Measurements from ENCODE around the gene KLHL29. TPM values are rescaled to one million over a fixed set of nuclear protein-coding genes. Genes with fewer than 3 reads are reported as not detected.

Gene KLHL29
- polyA plus RNA-seq, 1 donor from 2014 or later, result 42.4 TPM

GRCh38 chr2:23524261-23524706 is 139.3 kb downstream of the KLHL29 start:
- H4K20me1 ChIP-seq (ENCODE audit: insufficient read depth), result peaks cover 11% of the 10 kb centered on the region
- no peaks in the 10 kb centered on the region for H3K79me2 ChIP-seq (replicated peaks; ENCODE audit: insufficient read depth, low read length)
- TF ChIP-seq EP300 (conservative IDR thresholded peaks at IDR 0.05; ENCODE audit: poor library complexity, severe bottlenecking), result no peak
- no peak for TF ChIP-seq TAF1 (IDR thresholded peaks at IDR 0.05; ENCODE audit: low read depth)
- no peak for TF ChIP-seq RAD21 (conservative IDR thresholded peaks at IDR 0.05)
- no peak for TF ChIP-seq SMC3 (conservative IDR thresholded peaks at IDR 0.05; ENCODE audit: poor library complexity)
- no peak for TF ChIP-seq MXI1 (conservative IDR thresholded peaks at IDR 0.05; ENCODE audit: poor library complexity, severe bottlenecking)
- TF ChIP-seq POLR2AphosphoS5 (IDR thresholded peaks at IDR 0.05), result no peak
- no peak for TF ChIP-seq EZH2 (IDR thresholded peaks at IDR 0.05; ENCODE audit: borderline replicate concordance, insufficient read depth, low read length, poor library complexity, severe bottlenecking)
- TF ChIP-seq, protein P1, sequence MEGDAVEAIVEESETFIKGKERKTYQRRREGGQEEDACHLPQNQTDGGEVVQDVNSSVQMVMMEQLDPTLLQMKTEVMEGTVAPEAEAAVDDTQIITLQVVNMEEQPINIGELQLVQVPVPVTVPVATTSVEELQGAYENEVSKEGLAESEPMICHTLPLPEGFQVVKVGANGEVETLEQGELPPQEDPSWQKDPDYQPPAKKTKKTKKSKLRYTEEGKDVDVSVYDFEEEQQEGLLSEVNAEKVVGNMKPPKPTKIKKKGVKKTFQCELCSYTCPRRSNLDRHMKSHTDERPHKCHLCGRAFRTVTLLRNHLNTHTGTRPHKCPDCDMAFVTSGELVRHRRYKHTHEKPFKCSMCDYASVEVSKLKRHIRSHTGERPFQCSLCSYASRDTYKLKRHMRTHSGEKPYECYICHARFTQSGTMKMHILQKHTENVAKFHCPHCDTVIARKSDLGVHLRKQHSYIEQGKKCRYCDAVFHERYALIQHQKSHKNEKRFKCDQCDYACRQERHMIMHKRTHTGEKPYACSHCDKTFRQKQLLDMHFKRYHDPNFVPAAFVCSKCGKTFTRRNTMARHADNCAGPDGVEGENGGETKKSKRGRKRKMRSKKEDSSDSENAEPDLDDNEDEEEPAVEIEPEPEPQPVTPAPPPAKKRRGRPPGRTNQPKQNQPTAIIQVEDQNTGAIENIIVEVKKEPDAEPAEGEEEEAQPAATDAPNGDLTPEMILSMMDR (IDR thresholded peaks at IDR 0.05; ENCODE audit: poor library complexity, severe bottlenecking), result no peak
- no peak for TF ChIP-seq REST (IDR thresholded peaks at IDR 0.05; ENCODE audit: borderline replicate concordance)
- H3K9me2 ChIP-seq (ENCODE audit: insufficient read depth, low read length), result no peaks in the 10 kb centered on the region
- H2AFZ ChIP-seq (ENCODE audit: low read depth, low read length), result no peak overlapping the region
- H3F3A ChIP-seq (ENCODE audit: insufficient read depth, low read length, poor library complexity, severe bottlenecking), result no peaks in the 10 kb centered on the region
- no peaks in the 10 kb centered on the region for H3K9me3 ChIP-seq (ENCODE audit: low read length)
- H3K27me3 ChIP-seq (ENCODE audit: insufficient read depth, low read depth, low read length), result no peaks in the 10 kb centered on the region
- no peak overlapping the region for H3K4me3 ChIP-seq (ENCODE audit: low read length)
- H3K9ac ChIP-seq (ENCODE audit: low read length), result no peak overlapping the region
- no peaks in the 10 kb centered on the region for H3K36me3 ChIP-seq (ENCODE audit: insufficient read depth, low read length)
- no peak overlapping the region for H3K4me2 ChIP-seq (ENCODE audit: low read length)
- no peak overlapping the region for H3K27ac ChIP-seq (ENCODE audit: low read length)

DNA sequence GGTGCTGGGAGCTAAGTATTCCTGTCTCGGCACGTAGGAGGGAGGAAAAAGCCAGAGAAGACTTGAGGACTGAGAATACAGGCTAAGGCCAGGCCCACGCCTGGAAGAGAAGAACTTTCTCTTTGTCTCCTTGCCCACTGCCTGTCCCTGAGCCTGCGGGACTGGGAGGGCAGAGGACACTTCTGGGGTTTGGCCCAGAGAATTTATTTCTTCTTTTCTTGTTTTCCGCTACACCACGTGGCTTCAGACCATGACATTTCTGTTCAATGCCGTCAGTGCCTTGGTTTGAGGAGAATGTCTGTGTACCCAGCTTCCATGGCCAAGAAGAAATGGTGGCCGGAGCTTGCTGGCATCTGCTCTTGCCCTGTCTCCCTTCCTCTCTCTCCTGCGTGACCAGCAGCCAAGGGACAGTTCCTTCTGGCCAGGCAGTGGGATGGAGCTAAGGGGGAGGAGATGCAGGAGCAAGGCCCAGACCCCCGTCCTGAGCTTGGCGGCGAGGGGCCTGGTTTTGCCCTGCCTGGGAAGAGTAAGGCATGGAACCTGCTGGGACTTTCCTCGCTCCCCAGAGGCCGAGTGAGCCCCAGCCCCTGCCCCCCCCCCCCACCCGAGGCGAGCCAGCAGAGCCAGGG is 140.3 kb downstream of the KLHL29 start:
- Histone ChIP-seq H3K9me3 (ENCODE audit: low read length) (no peaks in the 10 kb centered on the region), H3K27ac (ENCODE audit: low read length) (no peak overlapping the region), H3K79me2 (replicated peaks; ENCODE audit: insufficient read depth, low read length) (no peaks in the 10 kb centered on the region), H2AFZ (ENCODE audit: low read depth, low read length) (no peak overlapping the region), H4K20me1 (ENCODE audit: insufficient read depth) (peaks cover 12% of the 10 kb centered on the region), H3K27me3 (ENCODE audit: insufficient read depth, low read depth, low read length) (no peaks in the 10 kb centered on the region), H3K4me2 (ENCODE audit: low read length) (no peak overlapping the region), H3F3A (ENCODE audit: insufficient read depth, low read length, poor library complexity, severe bottlenecking) (no peaks in the 10 kb centered on the region), H3K4me3 (ENCODE audit: low read length) (no peak overlapping the region), H3K9ac (ENCODE audit: low read length) (no peak overlapping the region), H3K36me3 (ENCODE audit: insufficient read depth, low read length) (no peaks in the 10 kb centered on the region), H3K9me2 (ENCODE audit: insufficient read depth, low read length) (no peaks in the 10 kb centered on the region)
- TF ChIP-seq REST (IDR thresholded peaks at IDR 0.05; ENCODE audit: borderline replicate concordance), result no peak
- TF ChIP-seq, protein P1 (IDR thresholded peaks at IDR 0.05; ENCODE audit: poor library complexity, severe bottlenecking), result no peak
- no peak for TF ChIP-seq TAF1 (IDR thresholded peaks at IDR 0.05; ENCODE audit: low read depth)
- no peak for TF ChIP-seq MXI1 (conservative IDR thresholded peaks at IDR 0.05; ENCODE audit: poor library complexity, severe bottlenecking)
- no peak for TF ChIP-seq EP300 (conservative IDR thresholded peaks at IDR 0.05; ENCODE audit: poor library complexity, severe bottlenecking)
- no peak for TF ChIP-seq EZH2 (IDR thresholded peaks at IDR 0.05; ENCODE audit: borderline replicate concordance, insufficient read depth, low read length, poor library complexity, severe bottlenecking)
- TF ChIP-seq RAD21 (conservative IDR thresholded peaks at IDR 0.05), result no peak
- no peak for TF ChIP-seq SMC3 (conservative IDR thresholded peaks at IDR 0.05; ENCODE audit: poor library complexity)
- TF ChIP-seq POLR2AphosphoS5 (IDR thresholded peaks at IDR 0.05), result no peak
